Calu3 (cell line): ENCODE data around the gene SDC1. TPM values are rescaled to one million over a fixed set of nuclear protein-coding genes. Genes with fewer than 3 reads are reported as not detected.
"Not testable (repeated sequence)": the region's sequence is repeated elsewhere in the genome, so short reads cannot be mapped to it uniquely, and the experiment has no call there.

Experiments
- BruUV-seq: library from RNA; stranded (reverse); fragments of 400-500 nt; replicated peaks from 2 replicates; lab custom pipeline; 2021; lab: Mats Ljungman, UMichigan
- CTCF ChIA-PET: fragments of 300-600 bp; sonication (Branson Sonifier 250); formaldehyde crosslinking; loops from one replicate; lab custom pipeline; 2022; ENCODE audit warnings: antibody characterized with exemption; lab: Charles Lee
- DNase-seq: peaks from one replicate; pipeline ENCODE4 v3.0.0; 2022
- H3K27ac Mint-ChIP-seq: one replicate; pipeline ENCODE4 v1.8.0; 2022; ENCODE audit warnings: mixed read lengths; ENCODE audit not compliant: unreplicated experiment
- H3K27me3 Mint-ChIP-seq: one replicate; pipeline ENCODE4 v1.8.0; 2022; ENCODE audit warnings: mixed read lengths; ENCODE audit not compliant: unreplicated experiment
- H3K36me3 Mint-ChIP-seq: one replicate; pipeline ENCODE4 v1.8.0; 2022; ENCODE audit warnings: mild to moderate bottlenecking, moderate library complexity, mixed read lengths; ENCODE audit not compliant: insufficient read depth, unreplicated experiment
- H3K4me1 Mint-ChIP-seq: one replicate; pipeline ENCODE4 v1.8.0; 2022; ENCODE audit warnings: mild to moderate bottlenecking, low read depth, mixed read lengths; ENCODE audit not compliant: unreplicated experiment
- H3K4me3 Mint-ChIP-seq: one replicate; pipeline ENCODE4 v1.8.0; 2022; ENCODE audit warnings: mild to moderate bottlenecking, low read depth, moderate library complexity, mixed read lengths; ENCODE audit not compliant: unreplicated experiment
- H3K9me3 Mint-ChIP-seq: one replicate; pipeline ENCODE4 v1.8.0; 2022; ENCODE audit warnings: low read depth, mixed read lengths; ENCODE audit not compliant: unreplicated experiment
- intact Hi-C: fragments of 100-400 bp; cut with micrococcal nuclease; formaldehyde crosslinking; loops from one replicate; pipeline ENCODE4 v1.10.0; 2022; ENCODE audit not compliant: unreplicated experiment
- total RNA-seq: library from RNA; stranded (reverse); gene quantifications from 2 replicates; pipeline ENCODE4 v1.2.3, GENCODE V29; 2022
- TF ChIP-seq, protein P1 (sequence below): fragments of 200-600 bp; IDR thresholded peaks from one replicate; pipeline ENCODE4 v1.8.0; 2022; ENCODE audit warnings: antibody characterized with exemption; ENCODE audit not compliant: unreplicated experiment

Gene SDC1
- total RNA-seq, 1 experiment from 2014 or later = 118 TPM

DNA sequence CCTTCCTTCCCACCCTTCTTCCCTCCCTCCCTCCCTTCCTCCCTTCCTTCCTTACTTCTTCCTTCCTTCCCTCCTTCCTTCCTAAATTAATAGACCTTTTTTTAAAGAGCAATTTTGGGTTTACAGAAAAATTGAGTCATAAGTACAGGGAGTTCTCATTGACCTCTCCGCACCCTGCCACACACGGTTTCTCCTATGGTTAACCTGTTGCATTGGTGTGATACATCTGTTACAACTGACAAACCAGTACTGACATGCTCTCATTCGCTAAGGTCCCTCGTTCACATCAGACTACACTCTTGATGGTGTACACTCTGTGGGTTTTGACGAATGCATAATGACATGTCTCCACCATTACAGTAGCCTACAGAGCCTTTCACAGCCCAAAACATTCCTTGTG, 11.6 kb upstream of the SDC1 start:
- no peak overlapping the region for H3K27ac Mint-ChIP-seq
- H3K4me3 Mint-ChIP-seq = no peak overlapping the region
- intact Hi-C loops = no loop called here
- H3K9me3 Mint-ChIP-seq = peaks cover 2% of the 10 kb centered on the region
- peaks cover 42% of the 10 kb centered on the region for H3K4me1 Mint-ChIP-seq
- H3K27me3 Mint-ChIP-seq = no peaks in the 10 kb centered on the region
- CTCF ChIA-PET = interaction anchor here (0.5 kb wide), 1 partner anchor 853 kb away, joined by 8 read pairs; no protein-coding TSS in a partner anchor
- no peak for DNase-seq
- BruUV-seq = no TSS peak
- peaks cover 23% of the 10 kb centered on the region for H3K36me3 Mint-ChIP-seq
- TF ChIP-seq, protein P1, sequence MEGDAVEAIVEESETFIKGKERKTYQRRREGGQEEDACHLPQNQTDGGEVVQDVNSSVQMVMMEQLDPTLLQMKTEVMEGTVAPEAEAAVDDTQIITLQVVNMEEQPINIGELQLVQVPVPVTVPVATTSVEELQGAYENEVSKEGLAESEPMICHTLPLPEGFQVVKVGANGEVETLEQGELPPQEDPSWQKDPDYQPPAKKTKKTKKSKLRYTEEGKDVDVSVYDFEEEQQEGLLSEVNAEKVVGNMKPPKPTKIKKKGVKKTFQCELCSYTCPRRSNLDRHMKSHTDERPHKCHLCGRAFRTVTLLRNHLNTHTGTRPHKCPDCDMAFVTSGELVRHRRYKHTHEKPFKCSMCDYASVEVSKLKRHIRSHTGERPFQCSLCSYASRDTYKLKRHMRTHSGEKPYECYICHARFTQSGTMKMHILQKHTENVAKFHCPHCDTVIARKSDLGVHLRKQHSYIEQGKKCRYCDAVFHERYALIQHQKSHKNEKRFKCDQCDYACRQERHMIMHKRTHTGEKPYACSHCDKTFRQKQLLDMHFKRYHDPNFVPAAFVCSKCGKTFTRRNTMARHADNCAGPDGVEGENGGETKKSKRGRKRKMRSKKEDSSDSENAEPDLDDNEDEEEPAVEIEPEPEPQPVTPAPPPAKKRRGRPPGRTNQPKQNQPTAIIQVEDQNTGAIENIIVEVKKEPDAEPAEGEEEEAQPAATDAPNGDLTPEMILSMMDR = no peak

GRCh38 chr2:20235655-20236305, 10.8 kb upstream of the SDC1 start:
- peak overlapping the region; percentile 83 for H3K27ac Mint-ChIP-seq
- DNase-seq = peak; percentile 69
- peaks cover 28% of the 10 kb centered on the region for H3K36me3 Mint-ChIP-seq
- TF ChIP-seq, protein P1 = no peak
- peaks cover 49% of the 10 kb centered on the region for H3K4me1 Mint-ChIP-seq
- BruUV-seq = no TSS peak
- intact Hi-C loops = no loop called here
- H3K27me3 Mint-ChIP-seq = no peaks in the 10 kb centered on the region
- peaks cover 2% of the 10 kb centered on the region for H3K9me3 Mint-ChIP-seq
- CTCF ChIA-PET = interaction anchor here (0.5 kb wide), 1 partner anchor 853 kb away, joined by 8 read pairs; no protein-coding TSS in a partner anchor
- no peak overlapping the region for H3K4me3 Mint-ChIP-seq

- Mint-ChIP-seq H3K4me1 (peaks cover 54% of the 10 kb centered on the region), H3K36me3 (peaks cover 32% of the 10 kb centered on the region)
- intact Hi-C loops, CTCF ChIA-PET, DNase-seq, H3K4me3 Mint-ChIP-seq, H3K27me3 Mint-ChIP-seq, H3K9me3 Mint-ChIP-seq, BruUV-seq, H3K27ac Mint-ChIP-seq: not testable (repeated sequence)
These were observed 9.7 kb upstream of the SDC1 start for GRCh38 chr2:20234597-20234996.

- DNase-seq = peak; percentile 76
- peaks cover 60% of the 10 kb centered on the region for H3K4me1 Mint-ChIP-seq
These were observed 7.9 kb upstream of the SDC1 start for GRCh38 chr2:20232837-20233207.

More at GRCh38 chr2:20232837-20233207, 7.9 kb upstream of the SDC1 start:
- Mint-ChIP-seq H3K27me3 (no peaks in the 10 kb centered on the region), H3K9me3 (no peaks in the 10 kb centered on the region), H3K36me3 (peaks cover 32% of the 10 kb centered on the region), H3K27ac (peak overlapping the region; percentile 90), H3K4me3 (peak overlapping the region; percentile 54)
- BruUV-seq = no TSS peak
- intact Hi-C loops = loop anchor here (2.0 kb wide), 1 partner anchor 56 kb away; no protein-coding TSS in a partner anchor
- CTCF ChIA-PET = interaction anchor here (0.6 to 2.2 kb wide), 15 partner anchors 10 to 530 kb away, joined by 3 to 12 read pairs (median 4); partner anchors contain the start of gene LAPTM4A
- TF ChIP-seq, protein P1 = no peak
